BJ (cell line): ENCODE results near the gene PDLIM5. TPM values are rescaled to one million over a fixed set of nuclear protein-coding genes. Genes with fewer than 3 reads are reported as not detected.

Experiments used
- CTCF ChIA-PET: fragments of 350-600 bp; formaldehyde crosslinking; extraction: SDS; loops from one replicate; lab custom pipeline; 2021; ENCODE audit warnings: antibody characterized with exemption, inconsistent platforms; lab: Yijun Ruan, JAX
- POLR2A ChIA-PET: fragments of 300-600 bp; sonication (Branson Sonifier 250); formaldehyde crosslinking; extraction: SDS; loops from one replicate; lab custom pipeline; 2021; ENCODE audit warnings: antibody characterized with exemption; lab: Charles Lee
- DNase-seq: peaks from one replicate; pipeline ENCODE4 v3.0.0-alpha.2; 2011; ENCODE audit warnings: low read depth
- H3K27me3 ChIP-seq: 2 replicates; pipeline ENCODE4 v1.6.0; 2011; ENCODE audit warnings: low read length; ENCODE audit not compliant: control insufficient read depth, insufficient read depth
- H3K36me3 ChIP-seq: 2 replicates; pipeline ENCODE4 v1.5.1; 2011; ENCODE audit warnings: low read length; ENCODE audit not compliant: control insufficient read depth, insufficient read depth
- H3K4me3 ChIP-seq: 2 replicates; pipeline ENCODE4 v1.5.1; 2011; ENCODE audit warnings: low read depth, mild to moderate bottlenecking, control low read depth, low read length
- CTCF ChIP-seq: IDR thresholded peaks from 2 replicates; pipeline ENCODE4 v1.5.1; 2011; ENCODE audit warnings: low read depth, mild to moderate bottlenecking, control low read depth, inconsistent platforms, low read length, moderate library complexity; ENCODE audit not compliant: insufficient read depth
- polyA plus RNA-seq: library from polyadenylated mRNA; depleted of rRNA; stranded (reverse); fragments of >200 nt; gene quantifications from 2 replicates; pipeline ENCODE4 v1.2.3, GENCODE V29; 2011

Gene PDLIM5
- polyA plus RNA-seq, 1 experiment, result 353 TPM

- no peaks in the 10 kb centered on the region for H3K36me3 ChIP-seq
- no peak overlapping the region for H3K4me3 ChIP-seq
- no peaks in the 10 kb centered on the region for H3K27me3 ChIP-seq
- no peak for TF ChIP-seq CTCF
- ChIA-PET POLR2A (no interaction called here), CTCF (no interaction called here)
- no peak for DNase-seq
Measured at GRCh38 chr4:94605241-94605805, 153.6 kb downstream of the PDLIM5 start.

GRCh38 chr4:94610145-94610544 is 158.4 kb downstream of the PDLIM5 start:
- H3K36me3 ChIP-seq, result no peaks in the 10 kb centered on the region
- DNase-seq, result no peak
- H3K27me3 ChIP-seq, result no peaks in the 10 kb centered on the region
- CTCF ChIA-PET, result interaction anchor here (1.2 to 1.4 kb wide), 2 partner anchors 10 to 203 kb away, joined by 3 to 4 read pairs; no protein-coding TSS in a partner anchor
- POLR2A ChIA-PET, result no interaction called here
- no peak for TF ChIP-seq CTCF
- H3K4me3 ChIP-seq, result no peak overlapping the region

GRCh38 chr4:94613248-94613647 is 161.5 kb downstream of the PDLIM5 start:
- H3K4me3 ChIP-seq, result no peak overlapping the region
- peaks cover 2% of the 10 kb centered on the region for H3K36me3 ChIP-seq
- no peaks in the 10 kb centered on the region for H3K27me3 ChIP-seq
- DNase-seq, result no peak
- no peak for TF ChIP-seq CTCF
- ChIA-PET POLR2A (no interaction called here), CTCF (interaction anchor here (2.2 to 3.0 kb wide), 2 partner anchors 10 to 206 kb away, joined by 6 to 7 read pairs; no protein-coding TSS in a partner anchor)

- CTCF ChIA-PET, result interaction anchor here (0.9 to 3.0 kb wide), 3 partner anchors 116 to 209 kb away, joined by 3 to 7 read pairs (median 5); no protein-coding TSS in a partner anchor
- no peak for DNase-seq
- Histone ChIP-seq H3K36me3 (peaks cover 2% of the 10 kb centered on the region), H3K27me3 (no peaks in the 10 kb centered on the region), H3K4me3 (no peak overlapping the region)
- POLR2A ChIA-PET, result no interaction called here
- no peak for TF ChIP-seq CTCF
Measured at GRCh38 chr4:94615451-94615850, 163.7 kb downstream of the PDLIM5 start.

GRCh38 chr4:94621491-94622080 is 169.8 kb downstream of the PDLIM5 start:
- Histone ChIP-seq H3K36me3 (peaks cover 2% of the 10 kb centered on the region), H3K27me3 (no peaks in the 10 kb centered on the region), H3K4me3 (no peak overlapping the region)
- ChIA-PET POLR2A (no interaction called here), CTCF (interaction anchor here (0.6 to 7.8 kb wide), 16 partner anchors 9 to 503 kb away, joined by 3 to 90 read pairs (median 4); no protein-coding TSS in a partner anchor)
- TF ChIP-seq CTCF, result peak; percentile 72
- DNase-seq, result no peak
